SU-DHL-6 (cell line): ENCODE data around the gene AHCY.

Experiments used
- H2AFZ ChIP-seq: fragments of 200-600 bp; sonication (generic); 2 replicates; pipeline ENCODE4 v1.6.1; 2014; ENCODE audit warnings: low read depth, mild to moderate bottlenecking, moderate library complexity, mixed read lengths, antibody characterized with exemption, low read length; ENCODE audit not compliant: severe bottlenecking
- H3F3A ChIP-seq: fragments of 200-600 bp; shearing (Covaris generic); 2 replicates; pipeline ENCODE4 v1.6.0; 2016; ENCODE audit warnings: antibody characterized with exemption, mild to moderate bottlenecking; ENCODE audit not compliant: insufficient read depth
- H3K27ac ChIP-seq: fragments of 200-600 bp; sonication (generic); 2 replicates; pipeline ENCODE4 v1.5.1; 2016; ENCODE audit warnings: low read depth, mild to moderate bottlenecking, low read length, moderate library complexity, mixed read lengths
- H3K27me3 ChIP-seq: fragments of 200-600 bp; sonication (generic), shearing (Covaris generic); 2 replicates; pipeline ENCODE4 v1.6.0; 2014; ENCODE audit warnings: mild to moderate bottlenecking, low read length
- H3K36me3 ChIP-seq: fragments of 200-600 bp; sonication (generic); 2 replicates; pipeline ENCODE4 v1.6.1; 2014; ENCODE audit warnings: mild to moderate bottlenecking, low read length, mixed read lengths
- H3K4me2 ChIP-seq: fragments of 300-600, 200-600 bp; shearing (Covaris generic), sonication (generic); 2 replicates; pipeline ENCODE4 v1.6.0; 2014; ENCODE audit warnings: low read length, low read depth, mild to moderate bottlenecking; ENCODE audit not compliant: poor library complexity, severe bottlenecking
- H3K4me3 ChIP-seq: fragments of 200-600 bp; sonication (generic); 2 replicates; pipeline ENCODE4 v1.5.1; 2014; ENCODE audit warnings: antibody characterized with exemption, low read length, mild to moderate bottlenecking, mixed read lengths; ENCODE audit not compliant: insufficient read depth, poor library complexity, severe bottlenecking
- H3K79me2 ChIP-seq: fragments of 200-600 bp; sonication (generic); 2 replicates; pipeline ENCODE4 v1.6.1; 2014; ENCODE audit warnings: mild to moderate bottlenecking, low read length, moderate library complexity; ENCODE audit not compliant: insufficient read depth
- H3K9ac ChIP-seq: fragments of 200-600 bp; sonication (generic); 2 replicates; pipeline ENCODE4 v1.7.0; 2014; ENCODE audit warnings: mild to moderate bottlenecking, low read length
- H3K9me2 ChIP-seq: fragments of 200-600 bp; sonication (generic); replicated peaks from 2 replicates; pipeline ENCODE4 v1.6.1; 2014; ENCODE audit warnings: low read length; ENCODE audit not compliant: insufficient read depth
- H3K9me3 ChIP-seq: fragments of 200-600 bp; sonication (generic); 2 replicates; pipeline ENCODE4 v1.6.1; 2014; ENCODE audit warnings: low read length, mixed read lengths; ENCODE audit not compliant: insufficient read depth
- H4K20me1 ChIP-seq: fragments of 200-600 bp; sonication (generic); 2 replicates; pipeline ENCODE4 v1.6.1; 2014; ENCODE audit warnings: low read depth, mild to moderate bottlenecking, antibody characterized with exemption, low read length, moderate library complexity, mixed read lengths
- CTCF ChIP-seq: fragments of 200-600 bp; sonication (generic); IDR thresholded peaks from one replicate; pipeline ENCODE4 v1.5.1; 2017; ENCODE audit warnings: antibody characterized with exemption, mild to moderate bottlenecking, low read length, moderate library complexity; ENCODE audit not compliant: insufficient read depth, poor library complexity, severe bottlenecking
- EZH2phosphoT487 ChIP-seq: fragments of 200-600 bp; sonication (generic), shearing (Covaris generic); conservative IDR thresholded peaks from 2 replicates; pipeline ENCODE4 v1.6.1; 2018; ENCODE audit warnings: mild to moderate bottlenecking, antibody characterized with exemption, low read length, moderate library complexity, mixed read lengths

Gene AHCY

DNA sequence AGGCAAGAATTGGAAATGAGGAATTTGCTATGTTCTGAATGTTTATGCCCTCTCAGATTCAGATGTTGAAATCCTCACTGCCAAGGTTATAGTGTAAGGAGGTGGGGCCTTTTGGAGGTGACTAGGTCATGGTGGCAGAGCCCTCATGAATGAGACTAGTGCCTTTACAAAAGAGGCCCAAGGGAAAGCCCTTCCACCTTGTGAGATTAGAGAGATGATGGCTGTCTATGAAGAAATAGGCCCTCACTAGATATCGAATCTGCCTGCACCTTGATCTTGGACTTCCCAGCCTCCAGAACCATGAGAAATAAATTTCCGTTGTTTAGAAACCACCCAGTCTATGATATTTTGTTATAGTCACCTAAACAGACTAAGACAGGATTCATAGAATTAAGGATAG lies 51.5 kb downstream of the AHCY start:
- no peaks in the 10 kb centered on the region for H3K27me3 ChIP-seq
- H3K36me3 ChIP-seq = no peaks in the 10 kb centered on the region
- H3K9me3 ChIP-seq = no peaks in the 10 kb centered on the region
- no peak overlapping the region for H3K4me2 ChIP-seq
- no peaks in the 10 kb centered on the region for H3K9me2 ChIP-seq
- no peak for TF ChIP-seq CTCF
- TF ChIP-seq EZH2phosphoT487 = no peak
- H4K20me1 ChIP-seq = no peaks in the 10 kb centered on the region
- no peak overlapping the region for H3K27ac ChIP-seq
- H2AFZ ChIP-seq = no peak overlapping the region
- H3K4me3 ChIP-seq = no peak overlapping the region
- H3K9ac ChIP-seq = no peak overlapping the region
- no peaks in the 10 kb centered on the region for H3F3A ChIP-seq
- no peaks in the 10 kb centered on the region for H3K79me2 ChIP-seq

- no peaks in the 10 kb centered on the region for H3K36me3 ChIP-seq
- no peaks in the 10 kb centered on the region for H3K9me3 ChIP-seq
- no peaks in the 10 kb centered on the region for H3K9me2 ChIP-seq
- no peaks in the 10 kb centered on the region for H3K79me2 ChIP-seq
- H3K27me3 ChIP-seq = no peaks in the 10 kb centered on the region
- TF ChIP-seq CTCF (no peak), EZH2phosphoT487 (no peak)
- no peaks in the 10 kb centered on the region for H3F3A ChIP-seq
- H4K20me1 ChIP-seq = no peaks in the 10 kb centered on the region
- H3K9ac ChIP-seq = no peak overlapping the region
- H3K4me2 ChIP-seq = no peak overlapping the region
- H2AFZ ChIP-seq = no peak overlapping the region
- no peak overlapping the region for H3K4me3 ChIP-seq
- no peak overlapping the region for H3K27ac ChIP-seq
These were observed 53.1 kb downstream of the AHCY start for GRCh38 chr20:34250005-34250404.

DNA sequence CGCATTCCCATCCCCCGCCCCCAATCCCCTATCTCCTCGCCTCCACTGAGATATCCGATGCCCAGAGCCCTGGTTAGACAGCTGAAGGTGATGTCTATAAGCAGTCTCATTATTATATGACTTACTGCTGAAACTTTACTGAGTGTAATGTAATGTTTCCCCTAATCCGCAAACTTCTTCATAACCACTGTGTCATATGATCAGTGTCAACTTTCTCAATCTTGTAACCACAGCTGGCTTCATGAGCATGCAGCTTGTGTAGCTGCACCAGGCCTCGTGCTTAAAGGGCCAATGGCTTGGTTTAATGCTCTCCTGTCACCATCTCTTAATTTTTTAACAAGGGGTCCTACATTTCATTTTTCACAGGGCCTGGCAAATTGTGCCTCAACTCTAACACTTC lies 53.9 kb downstream of the AHCY start:
- H3K79me2 ChIP-seq = no peaks in the 10 kb centered on the region
- TF ChIP-seq CTCF (no peak), EZH2phosphoT487 (no peak)
- H3K4me3 ChIP-seq = no peak overlapping the region
- no peak overlapping the region for H3K4me2 ChIP-seq
- no peaks in the 10 kb centered on the region for H3K9me3 ChIP-seq
- no peaks in the 10 kb centered on the region for H3K27me3 ChIP-seq
- no peaks in the 10 kb centered on the region for H3K9me2 ChIP-seq
- no peaks in the 10 kb centered on the region for H4K20me1 ChIP-seq
- no peak overlapping the region for H3K9ac ChIP-seq
- no peak overlapping the region for H2AFZ ChIP-seq
- no peaks in the 10 kb centered on the region for H3K36me3 ChIP-seq
- no peak overlapping the region for H3K27ac ChIP-seq
- no peaks in the 10 kb centered on the region for H3F3A ChIP-seq

GRCh38 chr20:34246126-34246626 lies 57.0 kb downstream of the AHCY start:
- no peak overlapping the region for H3K4me3 ChIP-seq
- H3K9ac ChIP-seq = no peak overlapping the region
- no peaks in the 10 kb centered on the region for H3K27me3 ChIP-seq
- H3K27ac ChIP-seq = no peak overlapping the region
- H3F3A ChIP-seq = no peaks in the 10 kb centered on the region
- H3K4me2 ChIP-seq = no peak overlapping the region
- no peaks in the 10 kb centered on the region for H3K79me2 ChIP-seq
- H4K20me1 ChIP-seq = no peaks in the 10 kb centered on the region
- H3K9me3 ChIP-seq = no peaks in the 10 kb centered on the region
- no peaks in the 10 kb centered on the region for H3K36me3 ChIP-seq
- no peak overlapping the region for H2AFZ ChIP-seq
- no peaks in the 10 kb centered on the region for H3K9me2 ChIP-seq
- TF ChIP-seq EZH2phosphoT487 (no peak), CTCF (no peak)
